A549 (cell line): Measurements from ENCODE around the gene RNF214. TPM values are rescaled to one million over a fixed set of nuclear protein-coding genes. Genes with fewer than 3 reads are reported as not detected.
"Not testable (repeated sequence)": the region's sequence is repeated elsewhere in the genome, so short reads cannot be mapped to it uniquely, and the experiment has no call there.

Experiments
- ATAC-seq, 2 experiments: fragments of 200-7000 bp in 1 of 2; fragments of >200 bp in 1 of 2; cut with Nextera tagmentation in 1 of 2; cut with Tn5 transposase in 1 of 2; 3 replicates each; pipeline versions ENCODE4 v1.8.0 to v1.9.1; 2018 to 2020; ENCODE audit warnings: mild to moderate bottlenecking in 1 of 2, moderate library complexity in 1 of 2
- CTCF ChIA-PET: fragments of 300-600 bp; sonication (Branson Sonifier 250); formaldehyde crosslinking; extraction: SDS; loops from one replicate; lab custom pipeline; 2021; ENCODE audit warnings: antibody characterized with exemption, inconsistent platforms; lab: Yijun Ruan, JAX
- POLR2A ChIA-PET: fragments of 350-600 bp; formaldehyde crosslinking; extraction: SDS; loops from one replicate; lab custom pipeline; 2021; ENCODE audit warnings: antibody characterized with exemption, inconsistent platforms; lab: Yijun Ruan, JAX
- DNase-seq, 2 experiments: peaks; one replicate each; pipeline versions ENCODE4 v3.0.0 to v3.0.0-alpha.2; 2011 to 2016; ENCODE audit warnings: low read depth in 1 of 2, low spot score in 1 of 2
- FAIRE-seq: peaks from 2 replicates; lab custom pipeline; 2011; peaks lifted over from hg19 to GRCh38; lab: Jason Lieb, UNC
- H3K27ac ChIP-seq, 2 experiments: fragments of >200 bp; sonication (Bioruptor Twin); formaldehyde crosslinking; 3 replicates each; pipeline ENCODE4 v1.5.1; 2016 to 2017
- H3K4me1 ChIP-seq: fragments of >200 bp; sonication (Bioruptor Twin); formaldehyde crosslinking; 3 replicates; pipeline ENCODE4 v1.6.1; 2016
- H3K4me2 ChIP-seq: fragments of >200 bp; sonication (Bioruptor Twin); formaldehyde crosslinking; 3 replicates; pipeline ENCODE4 v1.6.1; 2016
- H3K4me3 ChIP-seq: fragments of >200 bp; sonication (Bioruptor Twin); formaldehyde crosslinking; 3 replicates; pipeline ENCODE4 v1.5.1; 2016
- H3K9me3 ChIP-seq: fragments of >200 bp; sonication (Bioruptor Twin); formaldehyde crosslinking; 3 replicates; pipeline ENCODE4 v1.6.1; 2016
- BCL3 ChIP-seq: fragments of >200 bp; sonication (Bioruptor Twin); formaldehyde crosslinking; IDR thresholded peaks from 3 replicates; pipeline ENCODE4 v1.6.1; 2016
- CBX2 ChIP-seq: fragments of 200-600 bp; sonication (generic); IDR thresholded peaks from 2 replicates; pipeline ENCODE4 v1.6.1; 2016; ENCODE audit warnings: low read depth, mild to moderate bottlenecking, borderline replicate concordance
- CBX8 ChIP-seq: fragments of 200-600 bp; sonication (generic); IDR thresholded peaks from 2 replicates; pipeline ENCODE4 v1.6.1; 2016
- CHD4 ChIP-seq: fragments of 200-600 bp; sonication (generic); IDR thresholded peaks from 2 replicates; pipeline ENCODE4 v1.6.1; 2016; ENCODE audit warnings: antibody characterized with exemption, mild to moderate bottlenecking, borderline replicate concordance
- E2F6 ChIP-seq: IDR thresholded peaks from 2 replicates; pipeline ENCODE4 v1.6.1; 2012; ENCODE audit warnings: low read depth, borderline replicate concordance
- EHF ChIP-seq: fragments of 250-450 bp; sonication (Bioruptor Pico); IDR thresholded peaks from 2 replicates; pipeline ENCODE4 v1.5.0; 2020; ENCODE audit warnings: mild to moderate bottlenecking
- ESRRA ChIP-seq: fragments of 150-350 bp; IDR thresholded peaks from 2 replicates; pipeline ENCODE4 v1.6.1; 2014; ENCODE audit warnings: mild to moderate bottlenecking, low read length, borderline replicate concordance
- FOSB ChIP-seq: fragments of 250-450 bp; sonication (Bioruptor Pico); IDR thresholded peaks from 2 replicates; pipeline ENCODE4 v1.5.0; 2020; ENCODE audit warnings: mild to moderate bottlenecking, moderate library complexity
- FOXS1 ChIP-seq: fragments of 250-450 bp; sonication (Bioruptor Pico); IDR thresholded peaks from 2 replicates; pipeline ENCODE4 v1.5.0; 2020; ENCODE audit warnings: mild to moderate bottlenecking, moderate library complexity
- HOXB5 ChIP-seq: fragments of 250-450 bp; sonication (Bioruptor Pico); IDR thresholded peaks from 2 replicates; pipeline ENCODE4 v1.5.0; 2020; ENCODE audit warnings: mild to moderate bottlenecking, moderate library complexity
- KDM1A ChIP-seq: fragments of 200-600 bp; sonication (generic); IDR thresholded peaks from 2 replicates; pipeline ENCODE4 v1.6.1; 2016; ENCODE audit warnings: low read depth, mild to moderate bottlenecking
- KDM5A ChIP-seq: fragments of 200-600 bp; sonication (generic); IDR thresholded peaks from 2 replicates; pipeline ENCODE4 v1.6.1; 2016; ENCODE audit warnings: antibody characterized with exemption, mild to moderate bottlenecking
- NR3C1 ChIP-seq: fragments of >200 bp; sonication (Bioruptor Twin); formaldehyde crosslinking; IDR thresholded peaks from 3 replicates; pipeline ENCODE4 v1.6.1; 2017
- POLR2A ChIP-seq: IDR thresholded peaks from 2 replicates; pipeline ENCODE4 v1.6.1; 2012; ENCODE audit warnings: mild to moderate bottlenecking, low read length
- RAD21 ChIP-seq, 2 experiments: fragments of >200 bp in 1 of 2; sonication (Bioruptor Twin) in 1 of 2; formaldehyde crosslinking in 1 of 2; IDR thresholded peaks in 1 of 2; conservative IDR thresholded peaks in 1 of 2; 2 replicates in 1 of 2; 3 replicates in 1 of 2; pipeline ENCODE4 v1.6.1; 2012 to 2018; ENCODE audit warnings: inconsistent platforms in 1 of 2
- RFX5 ChIP-seq: fragments of 450-650 bp; IDR thresholded peaks from 2 replicates; pipeline ENCODE4 v1.7.1; 2014; ENCODE audit warnings: antibody characterized with exemption, mild to moderate bottlenecking, moderate library complexity
- SREBF2 ChIP-seq: fragments of 450-650 bp; IDR thresholded peaks from 2 replicates; pipeline ENCODE4 v1.6.1; 2014; ENCODE audit warnings: mild to moderate bottlenecking, moderate library complexity
- TFCP2L1 ChIP-seq: fragments of 250-450 bp; sonication (Bioruptor Pico); IDR thresholded peaks from 2 replicates; pipeline ENCODE4 v1.5.0; 2021; ENCODE audit warnings: mild to moderate bottlenecking
- USF2 ChIP-seq: fragments of 450-650 bp; IDR thresholded peaks from 2 replicates; pipeline ENCODE4 v1.6.1; 2014; ENCODE audit warnings: antibody characterized with exemption
- WGBS: methylation state at CpG from one replicate; pipeline ENCODE4 v1.1.6; 2017; ENCODE audit errors: missing lambda C conversion rate; 5-methylcytosine and 5-hydroxymethylcytosine counted together
- polyA plus RNA-seq, 4 experiments: library from polyadenylated mRNA; depleted of rRNA in 3 of 4; stranded (reverse); fragments of >200 nt; fragmentation: RNase III in 1 of 4; extraction: RNeasy Plus Mini Kit Qiagen cat#74134 plus additional on column Dnase treatment in 1 of 4; gene quantifications; 2 replicates in 3 of 4; 3 replicates in 1 of 4; pipeline ENCODE4 v1.2.3, GENCODE V29; 2011 to 2017
- TF ChIP-seq, protein P1 (sequence below): IDR thresholded peaks from 2 replicates; pipeline ENCODE4 v1.6.1; 2012
- TF ChIP-seq, protein P2 (sequence below): fragments of 200-600 bp; sonication (generic); IDR thresholded peaks from 2 replicates; pipeline ENCODE4 v1.6.1; 2016; ENCODE audit warnings: antibody characterized with exemption, mild to moderate bottlenecking, moderate library complexity

Gene RNF214
- polyA plus RNA-seq, 2 of the 4 experiments (the other 2 are of a cell fraction), result 11.0 to 15.9 TPM

GRCh38 chr11:117318738-117319137, 86.3 kb downstream of the RNF214 start:
- no peak for FAIRE-seq

GRCh38 chr11:117319214-117319840, 86.9 kb downstream of the RNF214 start:
- H3K9me3 ChIP-seq, result no peaks in the 10 kb centered on the region
- H3K4me2 ChIP-seq, result no peak overlapping the region
- no peak overlapping the region for H3K27ac ChIP-seq
- TF ChIP-seq, protein P1, sequence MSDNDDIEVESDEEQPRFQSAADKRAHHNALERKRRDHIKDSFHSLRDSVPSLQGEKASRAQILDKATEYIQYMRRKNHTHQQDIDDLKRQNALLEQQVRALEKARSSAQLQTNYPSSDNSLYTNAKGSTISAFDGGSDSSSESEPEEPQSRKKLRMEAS, result no peak
- no peak for TF ChIP-seq NR3C1
- no peak for TF ChIP-seq SREBF2
- no peak for TF ChIP-seq KDM1A
- TF ChIP-seq, all 56 proteins: peak for 0
- WGBS, result 72% methylated on average over 5 of the region's 5 CpGs
- ATAC-seq (no peak), DNase-seq (no peak), FAIRE-seq (no peak)
- Histone ChIP-seq H3K4me3 (no peak overlapping the region), H3K4me1 (no peaks in the 10 kb centered on the region)
- ChIA-PET POLR2A (no interaction called here), CTCF (no interaction called here)

More at GRCh38 chr11:117318738-117319137, 86.3 kb downstream of the RNF214 start:
- ChIA-PET CTCF (no interaction called here), POLR2A (no interaction called here)
- WGBS, result 76% methylated on average over 7 of the region's 7 CpGs
- no peak overlapping the region for H3K4me3 ChIP-seq
- ATAC-seq (no peak), DNase-seq (no peak)
- H3K4me1 ChIP-seq, result no peaks in the 10 kb centered on the region
- no peaks in the 10 kb centered on the region for H3K9me3 ChIP-seq
- TF ChIP-seq ESRRA, result no peak
- no peak overlapping the region for H3K27ac ChIP-seq
- no peak overlapping the region for H3K4me2 ChIP-seq

GRCh38 chr11:117327255-117327566, 94.7 kb downstream of the RNF214 start:
- peak overlapping the region; percentile 52 for H3K4me2 ChIP-seq
- peak overlapping the region; percentile 90 to 95 for H3K27ac ChIP-seq
- 2% methylated on average over 5 of the region's 5 CpGs for WGBS
- CTCF ChIA-PET, result interaction anchor here (1.0 kb wide), 1 partner anchor 11 kb away, joined by 3 read pairs; the partner anchor contains the start of gene BACE1
- not testable (repeated sequence) for FAIRE-seq, H3K9me3 ChIP-seq, DNase-seq, H3K4me1 ChIP-seq, ATAC-seq
- peak overlapping the region; percentile 68 for H3K4me3 ChIP-seq
- POLR2A ChIA-PET, result interaction anchor here (0.6 to 1.2 kb wide), 4 partner anchors 13 to 552 kb away, joined by 3 to 5 read pairs (median 4); partner anchors contain the start of gene PCSK7

DNA sequence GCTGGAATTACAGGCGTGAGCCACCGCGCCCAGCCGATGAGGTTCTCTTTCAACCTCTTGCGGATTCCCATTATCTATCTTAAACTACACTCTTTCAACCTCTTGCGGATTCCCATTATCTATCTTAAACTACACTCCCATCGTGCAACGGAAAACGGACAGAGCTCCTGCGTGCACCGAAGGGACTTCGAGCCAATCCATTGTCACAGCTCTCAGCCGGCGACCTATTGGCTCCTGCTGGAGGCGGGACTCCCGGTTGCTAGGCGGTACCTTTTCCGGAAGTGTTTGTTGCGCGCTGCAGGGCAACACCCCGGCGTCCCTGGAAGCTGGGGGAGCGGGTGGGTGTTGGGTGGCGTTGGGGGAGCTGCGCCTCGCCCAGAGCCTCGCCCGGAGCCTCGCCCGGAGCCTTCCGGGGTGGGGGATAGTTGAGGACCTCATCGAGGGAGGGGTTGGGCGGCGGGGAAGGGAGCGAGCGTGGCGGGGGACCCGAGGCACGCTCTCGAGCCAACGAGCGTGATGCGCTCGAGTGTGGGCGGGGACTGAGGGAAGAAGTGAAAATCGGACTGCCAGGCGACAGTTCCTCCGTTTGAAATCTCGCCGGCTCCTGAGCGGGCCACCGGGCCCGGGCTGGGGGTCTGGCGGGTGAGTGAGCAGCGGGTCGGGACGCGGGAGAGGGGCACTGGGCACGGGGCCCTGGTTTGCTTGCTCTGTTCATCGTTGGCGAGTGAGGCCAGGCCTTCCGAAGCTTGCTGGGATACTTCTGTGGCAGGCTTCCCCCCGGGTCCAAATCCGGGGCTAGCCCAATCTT, 95.3 kb downstream of the RNF214 start, which contains the start of gene CEP164:
CEP164 (plus strand) TSS at position 288 of the 808 bp plus-strand sequence. CDS start 10,733 bp downstream, outside the sequence.
- ChIA-PET POLR2A (interaction anchor here (0.6 to 1.2 kb wide), 4 partner anchors 14 to 552 kb away, joined by 3 to 5 read pairs (median 4); partner anchors contain the start of gene PCSK7), CTCF (interaction anchor here (1.0 kb wide), 1 partner anchor 12 kb away, joined by 3 read pairs; the partner anchor contains the start of gene BACE1)
- 1% methylated on average over 45 of the region's 64 CpGs for WGBS
- Histone ChIP-seq H3K4me2 (peak within 1 kb of the TSS; percentile 89), H3K9me3 (no peaks in the 10 kb centered on the region), H3K4me1 (peaks cover 8% of the 10 kb centered on the region; the same call in 2 of the 3 replicates), H3K27ac (peak within 1 kb of the TSS; percentile 90 to 95), H3K4me3 (peak within 1 kb of the TSS; percentile 68)
- FAIRE-seq (no peak), DNase-seq (peak; percentile 94 to 97), ATAC-seq (peak; percentile 99)
- TF ChIP-seq CHD4, result peak; percentile 85; the same call in 1 of the 2 replicates
- TF ChIP-seq CBX2, result no peak
- TF ChIP-seq USF2, result no peak
- TF ChIP-seq E2F6, result no peak
- TF ChIP-seq FOXS1 (CRISPR knock-in tag), result no peak
- no peak for TF ChIP-seq TFCP2L1
- TF ChIP-seq POLR2A, result peak; percentile 45
- no peak for TF ChIP-seq EHF
- TF ChIP-seq FOSB (CRISPR knock-in tag), result no peak
- TF ChIP-seq RAD21 (conservative IDR thresholded peaks at IDR 0.05 in 1 of 2, IDR thresholded peaks at IDR 0.05 in 1 of 2), result no peak
- TF ChIP-seq CBX8, result no peak
- TF ChIP-seq, protein P2, sequence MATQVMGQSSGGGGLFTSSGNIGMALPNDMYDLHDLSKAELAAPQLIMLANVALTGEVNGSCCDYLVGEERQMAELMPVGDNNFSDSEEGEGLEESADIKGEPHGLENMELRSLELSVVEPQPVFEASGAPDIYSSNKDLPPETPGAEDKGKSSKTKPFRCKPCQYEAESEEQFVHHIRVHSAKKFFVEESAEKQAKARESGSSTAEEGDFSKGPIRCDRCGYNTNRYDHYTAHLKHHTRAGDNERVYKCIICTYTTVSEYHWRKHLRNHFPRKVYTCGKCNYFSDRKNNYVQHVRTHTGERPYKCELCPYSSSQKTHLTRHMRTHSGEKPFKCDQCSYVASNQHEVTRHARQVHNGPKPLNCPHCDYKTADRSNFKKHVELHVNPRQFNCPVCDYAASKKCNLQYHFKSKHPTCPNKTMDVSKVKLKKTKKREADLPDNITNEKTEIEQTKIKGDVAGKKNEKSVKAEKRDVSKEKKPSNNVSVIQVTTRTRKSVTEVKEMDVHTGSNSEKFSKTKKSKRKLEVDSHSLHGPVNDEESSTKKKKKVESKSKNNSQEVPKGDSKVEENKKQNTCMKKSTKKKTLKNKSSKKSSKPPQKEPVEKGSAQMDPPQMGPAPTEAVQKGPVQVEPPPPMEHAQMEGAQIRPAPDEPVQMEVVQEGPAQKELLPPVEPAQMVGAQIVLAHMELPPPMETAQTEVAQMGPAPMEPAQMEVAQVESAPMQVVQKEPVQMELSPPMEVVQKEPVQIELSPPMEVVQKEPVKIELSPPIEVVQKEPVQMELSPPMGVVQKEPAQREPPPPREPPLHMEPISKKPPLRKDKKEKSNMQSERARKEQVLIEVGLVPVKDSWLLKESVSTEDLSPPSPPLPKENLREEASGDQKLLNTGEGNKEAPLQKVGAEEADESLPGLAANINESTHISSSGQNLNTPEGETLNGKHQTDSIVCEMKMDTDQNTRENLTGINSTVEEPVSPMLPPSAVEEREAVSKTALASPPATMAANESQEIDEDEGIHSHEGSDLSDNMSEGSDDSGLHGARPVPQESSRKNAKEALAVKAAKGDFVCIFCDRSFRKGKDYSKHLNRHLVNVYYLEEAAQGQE, result no peak
- no peak for TF ChIP-seq KDM5A
- TF ChIP-seq BCL3, result 0 out of 3 replicates have a peak, but pooled peaks have one; percentile 10
- peak; percentile 87 for TF ChIP-seq RFX5
- TF ChIP-seq HOXB5 (CRISPR knock-in tag), result no peak
